HG03571 (cell line): ENCODE results near the gene NDUFA13.

Experiments used
- ATAC-seq: cut with Tn5 transposase; IDR thresholded peaks from one replicate; pipeline ENCODE4 v1.9.1; 2021; ENCODE audit not compliant: unreplicated experiment

Gene NDUFA13

DNA sequence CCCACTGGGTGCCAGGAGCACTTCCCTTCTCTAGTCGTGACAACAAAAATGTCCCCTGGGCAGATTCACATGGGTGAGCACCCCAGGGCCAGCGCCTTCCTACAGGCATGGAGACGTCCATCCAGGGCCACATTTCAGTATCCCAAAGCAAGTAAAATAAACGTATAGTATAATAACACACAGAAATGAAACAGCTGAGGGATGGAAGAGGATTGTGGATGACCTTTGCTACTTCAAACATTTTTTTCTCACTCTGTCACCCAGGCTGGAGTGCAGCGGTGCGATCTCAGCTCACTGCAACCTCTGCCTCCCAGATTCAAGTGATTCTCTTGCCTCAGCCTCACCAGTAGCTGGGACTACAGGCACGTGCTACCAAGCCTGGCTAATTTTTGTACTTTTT, 50.3 kb downstream of the NDUFA13 start:
- ATAC-seq = no peak

- no peak for ATAC-seq
Observed at GRCh38 chr19:19567391-19567790, 51.4 kb downstream of the NDUFA13 start.

- no peak for ATAC-seq
Observed at GRCh38 chr19:19568802-19569756, 53.1 kb downstream of the NDUFA13 start.

DNA sequence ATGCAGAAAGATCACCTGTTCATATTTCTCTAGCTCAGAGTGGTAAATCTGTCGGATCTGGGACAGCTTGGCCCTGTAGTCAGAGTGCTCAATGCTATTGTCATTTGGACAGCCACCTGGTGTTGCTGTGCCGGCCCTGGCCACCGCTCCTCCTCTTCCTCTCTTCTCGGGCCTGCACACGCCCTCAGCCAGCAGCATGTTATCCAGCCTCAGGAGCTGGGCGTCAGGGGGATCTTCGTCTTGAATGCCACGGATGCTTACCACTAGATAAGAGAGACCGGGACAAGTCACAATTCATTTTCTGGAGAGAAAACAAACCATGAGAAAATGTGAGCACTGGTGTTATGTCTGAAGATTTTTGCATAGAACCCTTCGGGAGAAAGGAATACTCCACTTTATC, 54.5 kb downstream of the NDUFA13 start:
- ATAC-seq = no peak

DNA sequence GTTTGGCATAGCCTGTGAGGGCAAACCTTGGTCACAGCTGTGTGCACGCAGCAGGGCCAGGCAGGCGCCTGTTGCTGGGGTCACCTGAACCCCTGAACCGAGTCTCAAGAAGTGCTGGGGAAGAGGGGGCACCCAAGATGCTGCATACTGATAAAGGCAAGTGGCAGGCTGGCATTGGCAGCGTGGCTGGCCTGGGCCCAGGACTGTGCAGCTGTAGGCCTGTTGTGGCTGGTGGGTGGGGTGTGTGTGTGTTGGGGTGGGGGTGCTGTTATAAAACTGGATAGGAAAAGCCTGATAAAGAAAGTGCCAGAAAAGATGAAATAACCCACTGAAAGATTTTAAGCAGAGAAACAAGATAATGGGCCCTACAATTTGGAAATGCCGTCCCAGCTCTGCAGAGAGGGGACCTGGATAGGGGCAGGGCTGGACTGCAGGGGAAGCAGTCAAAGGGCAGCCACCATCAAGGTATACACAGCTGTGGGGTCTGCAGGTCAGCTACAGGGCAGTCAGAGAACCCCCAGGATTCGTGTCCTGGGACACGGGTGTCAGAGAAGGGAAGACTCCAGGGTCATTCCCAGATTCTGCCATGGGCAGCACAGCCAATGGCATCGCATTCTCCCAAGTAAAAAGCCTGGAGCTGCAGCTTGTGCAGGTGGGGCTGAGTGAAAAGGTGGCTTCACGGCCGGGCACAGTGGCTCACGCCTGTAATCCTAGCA, 55.2 kb downstream of the NDUFA13 start:
- no peak for ATAC-seq

DNA sequence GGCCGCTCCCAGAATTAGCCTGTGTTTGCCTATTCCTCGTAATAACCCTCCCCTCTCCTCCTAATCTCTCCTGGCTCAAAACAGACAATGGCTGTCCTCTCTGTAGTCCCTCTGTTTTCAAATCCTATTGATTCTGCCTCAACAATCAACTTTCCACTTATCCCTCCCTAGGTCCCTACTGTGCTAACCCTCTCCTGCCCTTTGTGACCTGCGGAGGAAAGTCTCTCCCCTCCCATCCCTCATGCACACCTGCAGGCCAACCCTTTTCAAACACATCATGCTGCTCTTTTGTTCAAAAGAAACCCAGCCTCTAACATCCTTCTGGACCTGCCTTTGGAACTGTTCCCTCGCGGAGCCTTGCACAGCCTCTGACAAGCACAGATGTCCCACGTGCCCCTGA, 59.4 kb downstream of the NDUFA13 start:
- no peak for ATAC-seq
